ENCODE measurements around the gene RPGRIP1.

DNA sequence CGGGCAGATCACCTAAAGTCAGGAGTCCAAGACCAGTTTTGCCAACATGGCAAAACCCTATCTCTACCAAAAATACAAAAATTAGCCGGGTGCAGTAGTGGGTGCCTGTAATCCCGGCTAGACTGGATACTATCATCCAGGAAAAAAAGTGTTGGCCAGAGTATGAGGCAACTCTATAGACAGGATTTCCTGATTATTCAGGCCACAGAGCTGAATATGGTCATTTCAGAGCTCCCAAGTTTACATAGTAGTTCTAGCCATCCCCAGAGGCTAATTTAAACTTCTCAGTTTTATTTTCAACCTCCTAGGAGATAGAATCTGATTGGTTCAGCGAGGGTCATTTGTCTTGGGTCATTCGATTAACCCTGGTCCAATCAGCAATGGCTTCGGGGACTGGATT is 7.3 kb downstream of the RPGRIP1 start:
- TF ChIP-seq, protein P1, sequence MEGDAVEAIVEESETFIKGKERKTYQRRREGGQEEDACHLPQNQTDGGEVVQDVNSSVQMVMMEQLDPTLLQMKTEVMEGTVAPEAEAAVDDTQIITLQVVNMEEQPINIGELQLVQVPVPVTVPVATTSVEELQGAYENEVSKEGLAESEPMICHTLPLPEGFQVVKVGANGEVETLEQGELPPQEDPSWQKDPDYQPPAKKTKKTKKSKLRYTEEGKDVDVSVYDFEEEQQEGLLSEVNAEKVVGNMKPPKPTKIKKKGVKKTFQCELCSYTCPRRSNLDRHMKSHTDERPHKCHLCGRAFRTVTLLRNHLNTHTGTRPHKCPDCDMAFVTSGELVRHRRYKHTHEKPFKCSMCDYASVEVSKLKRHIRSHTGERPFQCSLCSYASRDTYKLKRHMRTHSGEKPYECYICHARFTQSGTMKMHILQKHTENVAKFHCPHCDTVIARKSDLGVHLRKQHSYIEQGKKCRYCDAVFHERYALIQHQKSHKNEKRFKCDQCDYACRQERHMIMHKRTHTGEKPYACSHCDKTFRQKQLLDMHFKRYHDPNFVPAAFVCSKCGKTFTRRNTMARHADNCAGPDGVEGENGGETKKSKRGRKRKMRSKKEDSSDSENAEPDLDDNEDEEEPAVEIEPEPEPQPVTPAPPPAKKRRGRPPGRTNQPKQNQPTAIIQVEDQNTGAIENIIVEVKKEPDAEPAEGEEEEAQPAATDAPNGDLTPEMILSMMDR (IDR thresholded peaks at IDR 0.05), result no peak
- TF ChIP-seq POLR2AphosphoS5 (IDR thresholded peaks at IDR 0.05) (no peak), POLR2A (IDR thresholded peaks at IDR 0.05) (no peak)

Data from breast epithelium (tissue), 3 donors.